HG02623 (cell line): ENCODE results near the gene NFX1.

Experiments
- ATAC-seq: cut with Tn5 transposase; IDR thresholded peaks from one replicate; pipeline ENCODE4 v1.9.1; 2021; ENCODE audit warnings: moderate library complexity; ENCODE audit not compliant: unreplicated experiment

Gene NFX1

GRCh38 chr9:33415501-33416038 is 125.3 kb downstream of the NFX1 start:
- no peak for ATAC-seq

GRCh38 chr9:33416996-33417395 is 126.7 kb downstream of the NFX1 start:
- ATAC-seq, result no peak

GRCh38 chr9:33418090-33418489 is 127.8 kb downstream of the NFX1 start:
- ATAC-seq, result no peak

GRCh38 chr9:33419708-33420303 is 129.5 kb downstream of the NFX1 start:
- no peak for ATAC-seq
